ENCODE measurements around the gene PDZK1IP1.

The PDZK1IP1 gene

DNA sequence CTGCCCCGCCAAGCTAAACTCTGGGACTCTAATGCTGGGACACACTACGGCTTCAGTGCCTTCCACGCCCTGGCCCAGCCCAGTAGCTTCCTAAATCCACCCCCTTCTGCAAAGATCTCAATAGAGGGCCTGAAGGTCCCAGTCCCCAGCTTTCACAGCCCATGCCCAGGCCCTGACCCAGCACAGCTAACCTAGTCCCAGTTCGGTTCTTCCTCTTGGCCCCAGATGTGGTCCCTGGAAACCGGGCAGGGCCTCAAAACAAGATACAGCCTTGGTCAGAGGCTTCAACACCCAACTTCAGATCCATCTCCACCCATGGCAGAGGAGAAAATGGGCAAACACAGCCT is 646 bp upstream of the PDZK1IP1 start:
- no peaks in the 10 kb centered on the region for H3K9me3 ChIP-seq (ENCODE audit: control insufficient read depth, low read length)
- no peaks in the 10 kb centered on the region for H3K27me3 ChIP-seq (ENCODE audit: control insufficient read depth, insufficient read depth, low read length)
- no peak overlapping the region for H3K4me3 ChIP-seq (ENCODE audit: low read length)
- H3K36me3 ChIP-seq (ENCODE audit: control insufficient read depth, insufficient read depth, low read length) = no peaks in the 10 kb centered on the region
- H3K4me1 ChIP-seq (ENCODE audit: control insufficient read depth, insufficient read depth, low read length) = peaks cover 65% of the 10 kb centered on the region
- H3K9ac ChIP-seq (ENCODE audit: low read length) = peak overlapping the region; percentile 87

GRCh38 chr1:47188791-47189785 is 748 bp downstream of the PDZK1IP1 start:
- Histone ChIP-seq H3K4me3 (ENCODE audit: low read length) (no peak overlapping the region), H3K4me1 (ENCODE audit: control insufficient read depth, insufficient read depth, low read length) (peaks cover 65% of the 10 kb centered on the region), H3K9me3 (ENCODE audit: control insufficient read depth, low read length) (no peaks in the 10 kb centered on the region), H3K9ac (ENCODE audit: low read length) (peak overlapping the region; percentile 87), H3K27me3 (ENCODE audit: control insufficient read depth, insufficient read depth, low read length) (no peaks in the 10 kb centered on the region), H3K36me3 (ENCODE audit: control insufficient read depth, insufficient read depth, low read length) (no peaks in the 10 kb centered on the region)

- H3K27me3 ChIP-seq (ENCODE audit: control insufficient read depth, insufficient read depth, low read length) = no peaks in the 10 kb centered on the region
- H3K9ac ChIP-seq (ENCODE audit: low read length) = no peak overlapping the region
- H3K36me3 ChIP-seq (ENCODE audit: control insufficient read depth, insufficient read depth, low read length) = no peaks in the 10 kb centered on the region
- H3K9me3 ChIP-seq (ENCODE audit: control insufficient read depth, low read length) = no peaks in the 10 kb centered on the region
- peaks cover 67% of the 10 kb centered on the region for H3K4me1 ChIP-seq (ENCODE audit: control insufficient read depth, insufficient read depth, low read length)
- no peak overlapping the region for H3K4me3 ChIP-seq (ENCODE audit: low read length)
Observed at GRCh38 chr1:47187926-47188250, 1.9 kb downstream of the PDZK1IP1 start.

DNA sequence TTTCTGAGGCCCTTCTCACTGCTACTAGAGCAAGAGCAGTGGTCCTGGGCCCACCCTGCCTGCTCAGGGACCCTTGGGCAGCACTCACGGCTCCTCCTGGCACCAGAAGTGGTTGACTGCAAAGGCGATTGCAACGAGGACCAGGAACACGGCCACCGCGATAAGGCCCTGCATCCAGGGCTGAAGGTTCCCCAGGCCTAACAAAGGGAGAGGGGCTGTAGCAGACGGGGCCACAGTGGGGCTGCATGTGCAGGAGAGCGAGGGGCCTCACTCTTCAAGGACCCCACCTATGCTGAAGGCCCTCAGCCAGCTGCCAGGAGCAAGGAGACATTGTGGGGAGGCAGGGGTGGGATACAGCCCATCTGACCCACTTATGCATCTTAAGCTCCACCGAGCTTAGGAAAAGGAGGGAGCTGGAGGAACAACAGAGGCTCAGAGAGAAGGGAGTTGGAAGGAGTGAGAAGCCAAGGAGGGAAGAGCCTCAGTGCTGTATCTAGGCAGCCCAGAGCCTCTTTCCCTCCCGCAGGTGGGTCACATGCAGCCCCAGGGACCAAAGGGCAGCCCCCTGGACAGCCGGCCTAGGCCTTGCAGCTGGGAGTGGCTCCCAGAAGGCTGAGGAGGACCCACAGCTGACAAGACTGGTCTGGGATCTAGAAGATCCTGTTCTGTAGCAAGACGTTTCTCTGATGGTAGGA is 2.5 kb downstream of the PDZK1IP1 start:
- Histone ChIP-seq H3K4me3 (ENCODE audit: low read length) (no peak overlapping the region), H3K36me3 (ENCODE audit: control insufficient read depth, insufficient read depth, low read length) (no peaks in the 10 kb centered on the region), H3K9me3 (ENCODE audit: control insufficient read depth, low read length) (no peaks in the 10 kb centered on the region), H3K9ac (ENCODE audit: low read length) (no peak overlapping the region), H3K4me1 (ENCODE audit: control insufficient read depth, insufficient read depth, low read length) (peaks cover 67% of the 10 kb centered on the region), H3K27me3 (ENCODE audit: control insufficient read depth, insufficient read depth, low read length) (no peaks in the 10 kb centered on the region)

GRCh38 chr1:47186267-47187185 is 3.3 kb downstream of the PDZK1IP1 start:
- Histone ChIP-seq H3K9me3 (ENCODE audit: control insufficient read depth, low read length) (no peaks in the 10 kb centered on the region), H3K9ac (ENCODE audit: low read length) (no peak overlapping the region), H3K4me3 (ENCODE audit: low read length) (no peak overlapping the region), H3K4me1 (ENCODE audit: control insufficient read depth, insufficient read depth, low read length) (peaks cover 67% of the 10 kb centered on the region), H3K36me3 (ENCODE audit: control insufficient read depth, insufficient read depth, low read length) (no peaks in the 10 kb centered on the region), H3K27me3 (ENCODE audit: control insufficient read depth, insufficient read depth, low read length) (peaks cover under 1% of the 10 kb centered on the region)

GRCh38 chr1:47184822-47185677 is 4.8 kb downstream of the PDZK1IP1 start:
- peaks cover 67% of the 10 kb centered on the region for H3K4me1 ChIP-seq (ENCODE audit: control insufficient read depth, insufficient read depth, low read length)
- H3K9ac ChIP-seq (ENCODE audit: low read length) = no peak overlapping the region
- H3K27me3 ChIP-seq (ENCODE audit: control insufficient read depth, insufficient read depth, low read length) = peaks cover 4% of the 10 kb centered on the region

DNA sequence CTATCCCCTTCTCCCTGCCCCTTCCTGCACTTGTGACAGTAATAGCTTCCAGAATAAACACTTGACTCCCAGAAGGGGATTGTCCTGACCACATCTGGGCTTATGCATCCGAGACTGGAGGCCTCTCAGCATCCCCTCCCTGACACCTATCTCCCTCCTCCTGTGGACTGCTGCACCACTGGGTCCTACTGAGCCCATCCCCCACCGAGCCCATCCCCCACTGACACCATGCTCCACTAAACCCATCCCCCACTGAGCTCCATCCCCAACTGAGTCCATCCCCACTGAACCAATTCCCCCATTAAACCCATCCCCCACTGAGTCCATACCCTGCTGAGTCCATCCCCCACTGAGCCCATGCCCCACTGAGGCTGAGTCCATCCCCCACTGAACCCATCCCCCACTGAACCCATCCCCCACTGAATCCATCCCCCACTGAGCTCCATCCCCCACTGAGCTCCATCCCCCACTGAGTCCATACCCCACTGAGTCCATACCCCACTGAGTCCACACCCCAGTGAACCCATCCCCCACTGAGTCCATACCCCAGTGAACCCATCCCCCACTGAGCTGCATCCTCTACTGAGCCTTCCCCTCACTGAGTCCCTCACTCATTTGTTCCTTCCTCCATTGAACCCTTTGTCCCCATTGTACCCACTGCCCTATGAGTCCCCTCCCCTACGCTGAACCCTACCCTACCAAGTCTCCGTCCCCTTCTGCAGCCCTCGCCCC is 5.6 kb downstream of the PDZK1IP1 start:
- Histone ChIP-seq H3K36me3 (ENCODE audit: control insufficient read depth, insufficient read depth, low read length) (no peaks in the 10 kb centered on the region), H3K9ac (ENCODE audit: low read length) (no peak overlapping the region), H3K4me3 (ENCODE audit: low read length) (no peak overlapping the region), H3K9me3 (ENCODE audit: control insufficient read depth, low read length) (no peaks in the 10 kb centered on the region), H3K27me3 (ENCODE audit: control insufficient read depth, insufficient read depth, low read length) (peaks cover 4% of the 10 kb centered on the region), H3K4me1 (ENCODE audit: control insufficient read depth, insufficient read depth, low read length) (peaks cover 67% of the 10 kb centered on the region)

More at GRCh38 chr1:47184822-47185677, 4.8 kb downstream of the PDZK1IP1 start:
- no peak overlapping the region for H3K4me3 ChIP-seq (ENCODE audit: low read length)
- H3K9me3 ChIP-seq (ENCODE audit: control insufficient read depth, low read length) = no peaks in the 10 kb centered on the region
- no peaks in the 10 kb centered on the region for H3K36me3 ChIP-seq (ENCODE audit: control insufficient read depth, insufficient read depth, low read length)

GRCh38 chr1:47183308-47184089 is 6.3 kb downstream of the PDZK1IP1 start:
- peaks cover 62% of the 10 kb centered on the region for H3K4me1 ChIP-seq (ENCODE audit: control insufficient read depth, insufficient read depth, low read length)
- no peak overlapping the region for H3K4me3 ChIP-seq (ENCODE audit: low read length)
- H3K9me3 ChIP-seq (ENCODE audit: control insufficient read depth, low read length) = no peaks in the 10 kb centered on the region
- peaks cover 4% of the 10 kb centered on the region for H3K27me3 ChIP-seq (ENCODE audit: control insufficient read depth, insufficient read depth, low read length)
- no peaks in the 10 kb centered on the region for H3K36me3 ChIP-seq (ENCODE audit: control insufficient read depth, insufficient read depth, low read length)
- H3K9ac ChIP-seq (ENCODE audit: low read length) = no peak overlapping the region

DNA sequence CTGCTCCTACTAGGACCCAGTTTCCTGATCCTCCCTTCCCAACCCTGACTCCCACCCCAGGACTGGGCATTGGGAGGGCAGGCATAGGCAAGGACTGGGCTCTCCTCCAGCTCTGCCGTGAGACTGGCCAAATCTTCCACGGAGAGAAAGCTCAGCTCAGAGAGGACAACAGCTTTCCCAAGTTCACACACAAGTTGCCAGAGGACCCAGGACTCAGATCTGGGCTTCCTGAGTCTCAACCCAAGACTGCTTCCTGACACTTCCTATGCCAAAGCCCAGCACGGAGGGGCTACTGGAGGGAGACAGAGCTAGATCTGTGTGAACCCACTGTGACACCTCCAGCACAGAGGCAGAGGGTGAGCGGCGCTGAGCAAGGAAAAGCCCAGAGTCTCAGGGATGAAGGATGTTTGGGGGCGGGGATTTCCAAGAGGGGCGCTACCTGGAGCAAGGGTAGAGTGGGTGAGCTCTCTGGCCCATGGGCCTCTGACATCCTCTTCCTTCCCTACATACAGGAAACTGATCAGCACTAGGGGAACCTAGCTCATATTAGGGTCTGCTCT is 7.1 kb downstream of the PDZK1IP1 start:
- Histone ChIP-seq H3K4me3 (ENCODE audit: low read length) (no peak overlapping the region), H3K9ac (ENCODE audit: low read length) (peak overlapping the region; percentile 51), H3K27me3 (ENCODE audit: control insufficient read depth, insufficient read depth, low read length) (peaks cover 4% of the 10 kb centered on the region)

More for the DNA sequence above, 7.1 kb downstream of the PDZK1IP1 start:
- Histone ChIP-seq H3K36me3 (ENCODE audit: control insufficient read depth, insufficient read depth, low read length) (no peaks in the 10 kb centered on the region), H3K4me1 (ENCODE audit: control insufficient read depth, insufficient read depth, low read length) (peaks cover 56% of the 10 kb centered on the region), H3K9me3 (ENCODE audit: control insufficient read depth, low read length) (no peaks in the 10 kb centered on the region)

Measured in mucosa of stomach (tissue), 1 donor.